Endothelial cell of umbilical vein (primary cell): ENCODE results near the gene DMBX1. TPM values are rescaled to one million over a fixed set of nuclear protein-coding genes. Genes with fewer than 3 reads are reported as not detected.

Experiments used
- BruUV-seq: library from RNA; stranded (reverse); fragments of 400-500 nt; replicated peaks from 2 replicates; lab custom pipeline; 2021; lab: Mats Ljungman, UMichigan
- CTCF ChIA-PET: fragments of 300-600, 350-600 bp; sonication (Branson Sonifier 250); formaldehyde crosslinking; loops from one replicate; lab custom pipeline; 2021; ENCODE audit warnings: antibody characterized with exemption, inconsistent platforms; lab: Charles Lee
- POLR2A ChIA-PET: fragments of 300-600, 350-600 bp; sonication (Branson Sonifier 250); formaldehyde crosslinking; loops from one replicate; lab custom pipeline; 2021; ENCODE audit warnings: antibody characterized with exemption, inconsistent platforms; lab: Charles Lee
- DNase-seq: peaks from one replicate; pipeline ENCODE4 v3.0.0-alpha.2; 2011; ENCODE audit warnings: low read depth, low spot score
- FAIRE-seq: peaks from 2 replicates; lab custom pipeline; 2011; peaks lifted over from hg19 to GRCh38; lab: Jason Lieb, UNC
- H2AFZ ChIP-seq: 2 replicates; pipeline ENCODE4 v1.6.0; 2012; ENCODE audit warnings: low read depth, low read length, control low read depth, inconsistent platforms
- H3K27ac ChIP-seq: 2 replicates; pipeline ENCODE4 v1.5.1; 2011; ENCODE audit warnings: low read depth, mild to moderate bottlenecking, control low read depth, low read length, moderate library complexity; ENCODE audit not compliant: insufficient read depth
- H3K27me3 ChIP-seq, 2 experiments: 2 replicates each; pipeline versions ENCODE4 v1.6.0 to v1.6.1; 2011; ENCODE audit warnings: low read length in 2 of 2, mixed read lengths in 1 of 2; ENCODE audit not compliant: control insufficient read depth in 2 of 2, insufficient read depth in 2 of 2
- H3K36me3 ChIP-seq, 2 experiments: 2 replicates in 1 of 2; 3 replicates in 1 of 2; pipeline ENCODE4 v1.5.1; 2011; ENCODE audit warnings: low read length in 2 of 2, mild to moderate bottlenecking in 1 of 2, moderate library complexity in 1 of 2; ENCODE audit not compliant: control insufficient read depth in 2 of 2, insufficient read depth in 2 of 2; ENCODE audit errors: extremely low read depth in 1 of 2
- H3K4me1 ChIP-seq: 3 replicates; pipeline ENCODE4 v1.5.1; 2011; ENCODE audit warnings: mild to moderate bottlenecking, low read length; ENCODE audit not compliant: control insufficient read depth, insufficient read depth; ENCODE audit errors: extremely low read depth
- H3K4me2 ChIP-seq: 2 replicates; pipeline ENCODE4 v1.6.1; 2011; ENCODE audit warnings: low read length, control low read depth, mixed read lengths; ENCODE audit not compliant: insufficient read depth
- H3K4me3 ChIP-seq, 3 experiments: fragments of 200-600 bp in 1 of 3; sonication (generic), shearing (Covaris generic) in 1 of 3; replicated peaks in 1 of 3; 2 replicates each; pipeline ENCODE4 v1.5.1; 2011 to 2016; ENCODE audit warnings: control low read depth in 3 of 3, low read length in 3 of 3, mild to moderate bottlenecking in 2 of 3, inconsistent platforms in 1 of 3, low read depth in 1 of 3, moderate library complexity in 1 of 3; ENCODE audit not compliant: insufficient read depth in 1 of 3
- H3K79me2 ChIP-seq: 2 replicates; pipeline ENCODE4 v1.6.0; 2012; ENCODE audit warnings: low read length, inconsistent platforms; ENCODE audit not compliant: control insufficient read depth, insufficient read depth
- H3K9ac ChIP-seq: replicated peaks from 2 replicates; pipeline ENCODE3; 2011; ENCODE audit warnings: low read length, control low read depth; ENCODE audit not compliant: insufficient read depth; ENCODE audit errors: extremely low read depth
- H3K9me1 ChIP-seq: replicated peaks from 3 replicates; pipeline ENCODE4 v1.6.0; 2011; ENCODE audit warnings: mild to moderate bottlenecking, low read length; ENCODE audit not compliant: control insufficient read depth, insufficient read depth; ENCODE audit errors: extremely low read depth
- H3K9me3 ChIP-seq: replicated peaks from 2 replicates; pipeline ENCODE4 v1.5.1; 2012; ENCODE audit warnings: low read length, inconsistent platforms; ENCODE audit not compliant: control insufficient read depth, insufficient read depth
- H4K20me1 ChIP-seq: replicated peaks from 2 replicates; pipeline ENCODE3; 2011; ENCODE audit warnings: mild to moderate bottlenecking, low read length; ENCODE audit not compliant: control insufficient read depth, insufficient read depth; ENCODE audit errors: extremely low read depth
- EZH2 ChIP-seq: IDR thresholded peaks from 2 replicates; pipeline ENCODE4 v1.6.1; 2012; ENCODE audit warnings: borderline replicate concordance, low read depth, mild to moderate bottlenecking, moderate library complexity, low read length, inconsistent platforms; ENCODE audit not compliant: severe bottlenecking
- FOS ChIP-seq: IDR thresholded peaks from 2 replicates; pipeline ENCODE4 v1.6.1; 2011; ENCODE audit warnings: mild to moderate bottlenecking, low read length, moderate library complexity, borderline replicate concordance; ENCODE audit not compliant: insufficient read depth
- JUN ChIP-seq: IDR thresholded peaks from 2 replicates; pipeline ENCODE4 v1.6.1; 2011; ENCODE audit warnings: borderline replicate concordance, low read depth; ENCODE audit not compliant: insufficient read length, insufficient read depth
- MAX ChIP-seq: IDR thresholded peaks from 2 replicates; pipeline ENCODE4 v1.6.1; 2011; ENCODE audit not compliant: insufficient read depth, insufficient read length
- MYC ChIP-seq: IDR thresholded peaks from one replicate; pipeline ENCODE4 v1.6.1; 2011; ENCODE audit warnings: mild to moderate bottlenecking, low read depth, low read length
- POLR2A ChIP-seq: IDR thresholded peaks from 2 replicates; pipeline ENCODE4 v1.6.1; 2012; ENCODE audit warnings: low read depth, mild to moderate bottlenecking, control low read depth, low read length
- POLR2AphosphoS5 ChIP-seq: IDR thresholded peaks from 2 replicates; pipeline ENCODE4 v1.6.1; 2012; ENCODE audit warnings: low read depth, mild to moderate bottlenecking, control low read depth, low read length, moderate library complexity; ENCODE audit not compliant: insufficient read depth
- dilution Hi-C: fragments of 300-500 bp; cut with MboI; formaldehyde crosslinking; loops from one replicate; pipeline ENCODE4 v1.15.0; 2019; ENCODE audit warnings: low sequenced_read_pairs; ENCODE audit not compliant: extremely low pct_ligation_motif_present
- intact Hi-C: fragments of 100-400 bp; cut with micrococcal nuclease; formaldehyde crosslinking; loops from one replicate; pipeline ENCODE4 v1.10.0; 2022
- polyA plus RNA-seq, 4 experiments: library from polyadenylated mRNA; depleted of rRNA in 3 of 4; stranded (reverse) in 3 of 4; unstranded in 1 of 4; fragments of >200 nt; gene quantifications; 2 replicates each; pipeline versions ENCODE4 v1.2.1 to v1.2.3, GENCODE V29; 2011 to 2012; ENCODE audit warnings: missing spikeins in 1 of 4
- total RNA-seq: library from RNA; stranded (reverse); gene quantifications from 2 replicates; pipeline ENCODE4 v1.2.3, GENCODE V29; 2021
- TF ChIP-seq, protein P1 (sequence below), 2 donors: IDR thresholded peaks; 1 replicate in 1 of 2; 2 replicates in 1 of 2; pipeline ENCODE4 v1.5.1; 2011; ENCODE audit warnings: low read length in 2 of 2, mild to moderate bottlenecking in 2 of 2, moderate library complexity in 2 of 2, control low read depth in 1 of 2, inconsistent platforms in 1 of 2, low read depth in 1 of 2; ENCODE audit not compliant: insufficient read depth in 1 of 2; ENCODE audit errors: extremely low read depth in 1 of 2

Gene DMBX1
- total and polyA plus RNA-seq, 2 donors (not counting 3 experiments of a cell fraction or from before 2014, with no cell fraction given), result not detected

DNA sequence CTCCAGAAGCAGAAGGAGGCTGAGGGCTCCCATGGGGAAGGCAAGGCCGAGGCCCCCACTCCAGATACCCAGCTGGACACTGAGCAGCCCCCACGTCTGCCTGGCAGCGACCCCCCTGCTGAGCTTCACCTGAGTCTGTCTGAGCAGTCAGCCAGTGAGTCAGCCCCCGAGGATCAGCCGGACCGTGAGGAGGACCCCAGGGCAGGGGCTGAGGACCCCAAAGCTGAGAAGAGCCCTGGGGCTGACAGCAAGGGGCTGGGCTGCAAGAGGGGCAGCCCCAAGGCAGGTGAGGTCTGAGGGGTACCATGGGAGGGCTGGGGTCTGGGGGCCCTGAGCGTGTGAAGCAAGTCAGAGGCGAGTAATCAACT lies 21.3 kb downstream of the DMBX1 start:
- Histone ChIP-seq H3K9me3 (no peaks in the 10 kb centered on the region), H3K36me3 (no peaks in the 10 kb centered on the region), H3K4me1 (no peaks in the 10 kb centered on the region), H3K4me2 (no peak overlapping the region), H3K79me2 (no peaks in the 10 kb centered on the region), H3K4me3 (no peak overlapping the region), H3K27me3 (peaks cover 6 to 27% of the 10 kb centered on the region in 2 experiments), H3K27ac (no peak overlapping the region), H4K20me1 (no peaks in the 10 kb centered on the region), H2AFZ (no peak overlapping the region), H3K9ac (no peak overlapping the region), H3K9me1 (no peaks in the 10 kb centered on the region)
- BruUV-seq, result no TSS peak
- ChIA-PET POLR2A (no interaction called here), CTCF (interaction anchor here (0.7 kb wide), 1 partner anchor 15 kb away, joined by 3 read pairs; no protein-coding TSS in a partner anchor)
- TF ChIP-seq MYC, result no peak
- TF ChIP-seq MAX, result no peak
- TF ChIP-seq POLR2A, result no peak
- TF ChIP-seq, protein P1, sequence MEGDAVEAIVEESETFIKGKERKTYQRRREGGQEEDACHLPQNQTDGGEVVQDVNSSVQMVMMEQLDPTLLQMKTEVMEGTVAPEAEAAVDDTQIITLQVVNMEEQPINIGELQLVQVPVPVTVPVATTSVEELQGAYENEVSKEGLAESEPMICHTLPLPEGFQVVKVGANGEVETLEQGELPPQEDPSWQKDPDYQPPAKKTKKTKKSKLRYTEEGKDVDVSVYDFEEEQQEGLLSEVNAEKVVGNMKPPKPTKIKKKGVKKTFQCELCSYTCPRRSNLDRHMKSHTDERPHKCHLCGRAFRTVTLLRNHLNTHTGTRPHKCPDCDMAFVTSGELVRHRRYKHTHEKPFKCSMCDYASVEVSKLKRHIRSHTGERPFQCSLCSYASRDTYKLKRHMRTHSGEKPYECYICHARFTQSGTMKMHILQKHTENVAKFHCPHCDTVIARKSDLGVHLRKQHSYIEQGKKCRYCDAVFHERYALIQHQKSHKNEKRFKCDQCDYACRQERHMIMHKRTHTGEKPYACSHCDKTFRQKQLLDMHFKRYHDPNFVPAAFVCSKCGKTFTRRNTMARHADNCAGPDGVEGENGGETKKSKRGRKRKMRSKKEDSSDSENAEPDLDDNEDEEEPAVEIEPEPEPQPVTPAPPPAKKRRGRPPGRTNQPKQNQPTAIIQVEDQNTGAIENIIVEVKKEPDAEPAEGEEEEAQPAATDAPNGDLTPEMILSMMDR (IDR thresholded peaks at IDR 0.05; ENCODE audit: extremely low read depth in 1 of 2, insufficient read depth in 1 of 2, low read depth in 1 of 2, low read length in 2 of 2), result no peak
- no peak for TF ChIP-seq JUN
- TF ChIP-seq EZH2, result no peak
- TF ChIP-seq POLR2AphosphoS5, result no peak
- no peak for TF ChIP-seq FOS
- DNase-seq (no peak), FAIRE-seq (no peak)
- intact Hi-C loops (no loop called here), dilution Hi-C loops (no loop called here)
